H7 (cell line): ENCODE measurements around the gene GTF3C5. TPM values are rescaled to one million over a fixed set of nuclear protein-coding genes. Genes with fewer than 3 reads are reported as not detected.
A peak's percentile ranks its signal among the peaks of the same experiment; 100 is the strongest.
"Not testable (repeated sequence)": the region's sequence is repeated elsewhere in the genome, so short reads cannot be mapped to it uniquely, and the experiment has no call there.

Experiments
- DNase-seq: peaks from one replicate; pipeline ENCODE4 v3.0.0; 2012
- H3K27me3 ChIP-seq: 2 replicates; pipeline ENCODE4 v1.6.0; 2011; ENCODE audit warnings: mild to moderate bottlenecking, low read length; ENCODE audit not compliant: control insufficient read depth, insufficient read depth
- H3K36me3 ChIP-seq: replicated peaks from 2 replicates; pipeline ENCODE4 v1.5.1; 2011; ENCODE audit warnings: low read length; ENCODE audit not compliant: control insufficient read depth, insufficient read depth
- H3K4me3 ChIP-seq: 2 replicates; pipeline ENCODE4 v1.5.1; 2011; ENCODE audit warnings: low read depth, mild to moderate bottlenecking, control low read depth, low read length, moderate library complexity; ENCODE audit not compliant: insufficient read depth
- total RNA-seq: library from RNA; depleted of rRNA; stranded (reverse); fragments of >200 nt; shearing (Covaris generic); gene quantifications from 2 replicates; pipeline ENCODE4 v1.2.3, GENCODE V29; 2014; rRNA removed

GTF3C5 gene
- 131 and 133 TPM in 2 replicates for total RNA-seq

- Histone ChIP-seq H3K4me3 (peak within 1 kb of the TSS; percentile 82), H3K27me3 (0 out of 2 replicates have a peak, but pooled peaks cover 1% of the 10 kb centered on the region), H3K36me3 (no peaks in the 10 kb centered on the region; the same call in 1 of the 2 replicates)
- peak; percentile 99 for DNase-seq
These were observed at the start of gene GTF3C5 for GRCh38 chr9:133030317-133031129. GTF3C5 (plus strand) TSS chr9:133030997; CDS start chr9:133031012, 15 bp downstream.

GRCh38 chr9:132982458-132982857 lies 48.3 kb upstream of the GTF3C5 start:
- H3K4me3 ChIP-seq, result no peak overlapping the region
- peaks cover 10% of the 10 kb centered on the region for H3K27me3 ChIP-seq
- H3K36me3 ChIP-seq, result no peaks in the 10 kb centered on the region
- DNase-seq, result no peak

DNA sequence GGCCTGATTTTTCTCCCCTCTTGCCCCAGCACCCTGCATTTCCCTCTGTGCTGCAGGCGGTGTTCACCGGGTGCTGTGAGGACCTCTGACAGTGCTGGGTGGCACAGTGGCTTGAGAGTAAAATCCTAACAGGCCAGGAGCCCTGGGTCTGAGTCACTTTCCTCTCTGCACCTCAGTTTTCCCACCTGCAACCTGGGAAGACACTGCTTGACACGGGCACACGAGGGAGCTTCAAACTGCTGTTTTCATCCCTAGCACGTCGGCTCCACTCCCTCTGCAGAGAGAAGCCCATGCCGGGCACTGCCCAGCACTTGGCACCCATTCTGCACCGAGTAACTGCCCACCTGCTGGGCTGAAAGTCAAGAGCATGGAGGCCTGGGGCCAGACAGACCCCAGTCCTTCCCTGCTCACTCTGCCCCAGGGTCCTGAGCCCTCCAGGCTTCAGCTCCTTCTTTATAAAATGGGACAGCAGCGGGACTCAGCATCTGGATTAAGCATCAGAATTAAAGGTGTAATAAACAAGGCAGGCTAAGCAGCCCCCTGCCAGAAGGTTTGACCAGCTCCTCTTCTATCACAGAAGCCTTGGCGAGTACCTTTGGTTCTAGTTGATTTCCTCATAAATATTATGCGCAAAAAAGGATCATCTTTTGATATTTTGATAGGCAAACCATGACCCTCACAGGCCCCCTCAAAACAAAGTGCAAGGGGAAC lies 47.2 kb upstream of the GTF3C5 start:
- peaks cover 6% of the 10 kb centered on the region; the same call in 1 of the 2 replicates for H3K27me3 ChIP-seq

DNA sequence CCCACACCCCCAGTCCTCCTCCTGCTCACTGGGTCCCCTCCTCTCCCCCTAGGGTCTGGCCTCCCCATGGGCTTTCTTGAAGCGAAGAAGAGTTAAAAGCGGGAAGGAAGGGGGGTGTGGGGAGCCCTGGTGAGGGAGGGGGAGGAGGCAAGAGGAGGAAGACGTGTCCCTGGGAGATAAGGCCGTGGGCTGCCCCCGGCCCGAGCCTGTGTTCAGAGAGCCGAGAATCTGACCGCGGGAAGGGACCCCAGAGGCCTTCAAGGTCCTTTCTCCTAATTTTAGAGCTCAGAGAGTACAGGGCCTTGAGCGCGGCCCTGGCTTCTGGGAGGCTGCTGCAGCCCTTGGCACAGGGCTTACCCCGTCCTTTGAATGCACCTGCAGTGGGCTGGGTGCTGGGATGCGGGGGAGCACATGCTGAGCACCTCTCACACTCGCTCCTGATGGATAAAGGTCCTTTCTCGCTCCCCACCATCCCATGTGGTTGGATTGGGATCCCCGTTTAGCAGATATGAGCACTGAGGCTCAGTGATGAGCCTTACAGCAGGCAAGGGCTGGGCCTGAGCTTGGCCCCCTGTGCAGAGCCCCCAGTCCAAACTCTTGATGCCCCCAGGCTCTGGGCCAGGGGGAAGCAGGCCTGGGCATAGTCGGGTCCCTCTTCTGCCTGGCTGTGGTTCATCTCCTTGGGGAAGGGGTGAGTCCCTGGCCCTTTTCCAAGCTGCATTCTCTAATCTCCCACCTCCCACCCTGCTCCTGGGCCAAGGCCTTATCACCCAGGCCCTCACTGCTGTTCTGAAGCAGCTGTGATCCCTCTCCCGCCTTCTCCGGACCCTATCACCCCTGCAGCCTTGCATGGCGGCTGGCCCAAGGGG lies 46.4 kb upstream of the GTF3C5 start:
- Histone ChIP-seq H3K4me3 (no peak overlapping the region), H3K27me3 (peaks cover 2% of the 10 kb centered on the region; the same call in 1 of the 2 replicates), H3K36me3 (no peaks in the 10 kb centered on the region)
- peak; percentile 55 for DNase-seq

More for the DNA sequence above, 47.2 kb upstream of the GTF3C5 start:
- peak; percentile 14 for DNase-seq
- Histone ChIP-seq H3K4me3 (no peak overlapping the region), H3K36me3 (no peaks in the 10 kb centered on the region)

- Histone ChIP-seq H3K27me3 (peaks cover 2% of the 10 kb centered on the region; the same call in 1 of the 2 replicates), H3K36me3 (no peaks in the 10 kb centered on the region), H3K4me3 (no peak overlapping the region)
- peak; percentile 45 for DNase-seq
These were observed 45.8 kb upstream of the GTF3C5 start for GRCh38 chr9:132985071-132985350.

GRCh38 chr9:132985489-132985888 lies 45.3 kb upstream of the GTF3C5 start:
- Histone ChIP-seq H3K4me3 (no peak overlapping the region), H3K27me3 (no peaks in the 10 kb centered on the region), H3K36me3 (no peaks in the 10 kb centered on the region)
- no peak for DNase-seq

DNA sequence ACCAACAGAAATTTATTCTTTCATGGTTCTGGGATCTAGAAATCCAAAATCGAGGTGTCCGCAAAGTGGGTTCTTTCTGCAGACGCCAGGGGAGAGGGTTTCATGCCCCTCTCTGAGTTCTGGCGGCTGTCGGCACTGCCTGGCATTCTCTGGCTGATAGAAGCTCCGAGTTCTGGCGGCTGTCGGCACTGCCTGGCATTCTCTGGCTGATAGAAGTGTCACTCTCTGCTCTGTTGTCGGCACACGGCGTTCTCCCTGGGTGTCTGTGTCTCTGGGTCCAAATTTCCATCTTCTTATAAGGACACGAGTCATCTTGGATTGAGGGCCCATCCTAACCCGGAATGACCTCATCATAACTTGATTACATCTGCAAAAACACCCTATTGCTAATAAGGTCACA lies 44.7 kb upstream of the GTF3C5 start:
- DNase-seq, result peak; percentile 7
- H3K36me3 ChIP-seq, result no peaks in the 10 kb centered on the region
- H3K4me3 ChIP-seq, result no peak overlapping the region
- H3K27me3 ChIP-seq, result no peaks in the 10 kb centered on the region

DNA sequence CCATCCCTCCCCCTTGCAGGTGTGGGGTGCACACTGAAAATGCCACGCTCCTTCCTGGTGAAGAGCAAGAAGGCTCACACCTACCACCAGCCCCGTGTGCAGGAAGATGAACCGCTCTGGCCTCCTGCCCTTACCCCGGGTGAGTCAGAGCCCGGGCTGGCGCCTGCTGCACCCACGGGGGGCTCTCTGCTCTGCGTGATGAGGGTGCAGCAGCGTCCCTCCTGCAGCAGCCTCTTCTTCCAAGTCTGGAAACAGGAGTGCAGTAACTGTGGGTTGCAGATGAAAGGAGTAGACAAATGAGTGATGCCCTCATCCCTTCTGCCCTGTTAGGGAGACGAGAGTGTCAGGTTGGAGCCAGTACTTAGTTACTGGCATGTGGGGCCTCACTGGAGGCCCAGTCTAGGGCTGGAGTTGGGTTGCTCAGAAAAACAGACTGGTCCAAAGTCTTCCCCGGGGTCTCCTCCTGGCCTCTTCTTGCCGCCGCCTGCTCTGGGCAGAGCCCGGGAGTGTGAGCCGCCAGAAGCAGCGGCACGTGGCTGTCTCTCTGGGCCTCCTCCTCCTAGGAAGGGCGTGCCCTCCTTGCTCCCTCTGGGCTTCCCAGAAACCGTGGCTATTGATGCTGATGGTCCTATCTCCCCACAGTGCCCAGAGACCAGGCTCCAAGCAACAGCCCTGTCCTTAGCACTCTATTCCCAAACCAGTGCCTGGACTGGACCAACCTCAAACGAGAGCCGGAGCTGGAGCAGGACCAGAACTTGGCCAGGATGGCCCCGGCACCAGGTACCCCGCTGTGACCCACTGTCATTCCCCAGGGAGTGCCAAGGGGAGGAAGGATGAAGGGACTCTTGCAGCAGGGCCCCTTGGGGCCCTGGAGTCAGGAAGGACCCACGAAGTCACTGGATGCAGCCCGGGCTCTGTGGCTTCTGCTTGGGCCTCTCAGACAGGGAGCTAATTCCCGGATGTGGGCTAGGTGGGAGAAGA lies 43.9 kb upstream of the GTF3C5 start:
- H3K27me3 ChIP-seq, result no peaks in the 10 kb centered on the region
- no peak overlapping the region for H3K4me3 ChIP-seq
- no peaks in the 10 kb centered on the region for H3K36me3 ChIP-seq
- peak; percentile 52 for DNase-seq

GRCh38 chr9:132988244-132989013 lies 42.4 kb upstream of the GTF3C5 start:
- H3K4me3 ChIP-seq, result no peak overlapping the region
- DNase-seq, result peak; percentile 54
- H3K27me3 ChIP-seq, result no peaks in the 10 kb centered on the region
- no peaks in the 10 kb centered on the region for H3K36me3 ChIP-seq

- no peaks in the 10 kb centered on the region for H3K36me3 ChIP-seq
- no peaks in the 10 kb centered on the region for H3K27me3 ChIP-seq
- peak; percentile 56 for DNase-seq
- H3K4me3 ChIP-seq, result no peak overlapping the region
These were observed 41.8 kb upstream of the GTF3C5 start for GRCh38 chr9:132989014-132989310.

- H3K27me3 ChIP-seq, result no peaks in the 10 kb centered on the region
- peak; percentile 69 for DNase-seq
- no peak overlapping the region for H3K4me3 ChIP-seq
- H3K36me3 ChIP-seq, result no peaks in the 10 kb centered on the region
These were observed 41.3 kb upstream of the GTF3C5 start for GRCh38 chr9:132989414-132989996.

- H3K4me3 ChIP-seq, H3K27me3 ChIP-seq, DNase-seq: not testable (repeated sequence)
These were observed 40.7 kb upstream of the GTF3C5 start for GRCh38 chr9:132989998-132990557.

DNA sequence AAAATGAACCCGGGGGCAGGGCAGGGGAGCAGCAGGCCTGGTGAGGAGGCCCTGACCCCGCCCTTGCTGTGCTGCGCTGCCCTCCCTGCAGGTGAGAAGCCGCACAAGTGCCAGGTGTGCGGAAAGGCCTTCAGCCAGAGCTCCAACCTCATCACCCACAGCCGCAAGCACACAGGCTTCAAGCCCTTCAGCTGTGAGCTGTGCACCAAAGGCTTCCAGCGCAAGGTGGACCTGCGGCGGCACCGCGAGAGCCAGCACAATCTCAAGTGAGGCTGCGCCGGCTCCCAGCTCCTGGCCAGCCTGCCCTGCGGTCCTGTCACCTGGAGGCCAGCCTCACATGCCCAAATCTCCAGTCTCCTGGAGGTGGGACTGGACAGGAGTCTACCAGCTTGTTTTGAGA lies 40.0 kb upstream of the GTF3C5 start:
- Histone ChIP-seq H3K36me3 (no peaks in the 10 kb centered on the region), H3K27me3 (no peaks in the 10 kb centered on the region)
- peak; percentile 34 for DNase-seq

More at GRCh38 chr9:132989998-132990557, 40.7 kb upstream of the GTF3C5 start:
- not testable (repeated sequence) for H3K36me3 ChIP-seq

More for the DNA sequence above, 40.0 kb upstream of the GTF3C5 start:
- H3K4me3 ChIP-seq, result no peak overlapping the region
